ENCODE results near the gene MED29. TPM values are rescaled to one million over a fixed set of nuclear protein-coding genes. Genes with fewer than 3 reads are reported as not detected.
A peak's percentile ranks its signal among the peaks of the same experiment; 100 is the strongest.

The MED29 gene
- total and polyA plus RNA-seq, 10 of the 15 experiments (the other 5 are each of a cell fraction or from before 2014, with no cell fraction given) = 3.2 to 36.6 (median 22.8) TPM

- peak; percentile 50 for TF ChIP-seq MLLT1 (IDR thresholded peaks at IDR 0.05)
- TF ChIP-seq BACH1 (IDR thresholded peaks at IDR 0.05; ENCODE audit: borderline replicate concordance) = peak; percentile 63; the same call in 1 of the 2 replicates
- TF ChIP-seq SMAD1 (IDR thresholded peaks at IDR 0.05; ENCODE audit: low read depth, partially characterized antibody) = peak; percentile 65
- TF ChIP-seq TCF3 (IDR thresholded peaks at IDR 0.05; ENCODE audit: borderline replicate concordance, insufficient read depth, low read depth, low read length) = 0 out of 2 replicates have a peak, but pooled peaks have one; percentile 15
- TF ChIP-seq CREB1 (IDR thresholded peaks at IDR 0.05; ENCODE audit: low read depth) = no peak
- TF ChIP-seq WRNIP1 (IDR thresholded peaks at IDR 0.05; ENCODE audit: borderline replicate concordance, low read depth, low read length) = peak; percentile 78; the same call in 1 of the 2 replicates
- TF ChIP-seq PKNOX1 (IDR thresholded peaks at IDR 0.05) = peak; percentile 61
- 0 out of 2 replicates have a peak, but pooled peaks have one; percentile 37 for TF ChIP-seq TCF12 (IDR thresholded peaks at IDR 0.05; ENCODE audit: low read depth, low read length)
- TF ChIP-seq HDGF (IDR thresholded peaks at IDR 0.05) = peak; percentile 98
- TF ChIP-seq SKIL (IDR thresholded peaks at IDR 0.05; ENCODE audit: low read depth, poor library complexity, severe bottlenecking) = peak; percentile 48
- no peak for TF ChIP-seq RCOR1 (conservative IDR thresholded peaks at IDR 0.05; ENCODE audit: low read depth, low read length)
- TF ChIP-seq NKRF (conservative IDR thresholded peaks at IDR 0.05) = 0 out of 2 replicates have a peak, but pooled peaks have one; percentile 10
Measured at GRCh38 chr19:39405958-39406655, 14.9 kb downstream of the MED29 start (continued).

All from GM12878 (cell line).